Transverse colon (tissue), 4 donors: ENCODE data around the gene SORL1. TPM values are rescaled to one million over a fixed set of nuclear protein-coding genes. Genes with fewer than 3 reads are reported as not detected.

ENCODE experiments used
- DNase-seq: peaks from one replicate; pipeline ENCODE4 v3.0.0-alpha.2; 2019
- H3K27ac ChIP-seq, 4 donors: fragments of 200-600 bp; sonication (generic); 2 replicates each; pipeline ENCODE4 v1.5.1; 2016 to 2018; ENCODE audit warnings: inconsistent platforms in 4 of 4
- H3K27me3 ChIP-seq: fragments of 200-600 bp; sonication (generic); 2 replicates; pipeline ENCODE4 v1.5.1; 2017; ENCODE audit warnings: inconsistent platforms
- H3K36me3 ChIP-seq, 4 donors: fragments of 200-600 bp; sonication (generic); 2 replicates each; pipeline ENCODE4 v1.5.1; 2017 to 2019; ENCODE audit warnings: inconsistent platforms in 4 of 4
- H3K4me1 ChIP-seq, 4 donors: fragments of 200-600 bp; sonication (generic); 2 replicates each; pipeline ENCODE4 v1.5.1; 2017 to 2020; ENCODE audit warnings: inconsistent platforms in 4 of 4
- H3K4me3 ChIP-seq, 4 donors: fragments of 200-600 bp; sonication (generic); 1 replicate in 1 of 4; 2 replicates in 3 of 4; pipeline versions ENCODE4 v1.5.1 to v1.6.1; 2017 to 2019; ENCODE audit warnings: inconsistent platforms in 4 of 4
- H3K9me3 ChIP-seq, 2 donors: fragments of 200-600 bp; sonication (generic); 2 replicates each; pipeline ENCODE4 v1.5.1; 2017 to 2019; ENCODE audit warnings: inconsistent platforms in 2 of 2
- CTCF ChIP-seq, 5 experiments: fragments of 200-600 bp in 3 of 5; fragments of 450-650 bp in 2 of 5; sonication (generic) in 3 of 5; IDR thresholded peaks; 1 replicate in 2 of 5; 2 replicates in 3 of 5; pipeline ENCODE4 v1.5.1; 2016 to 2017; ENCODE audit warnings: antibody characterized with exemption in 5 of 5, inconsistent platforms in 3 of 5, mild to moderate bottlenecking in 2 of 5, moderate library complexity in 1 of 5
- EP300 ChIP-seq: sonication (generic); formaldehyde crosslinking; IDR thresholded peaks from one replicate; pipeline ENCODE4 v1.6.1; 2017; ENCODE audit warnings: antibody characterized with exemption, low read depth
- POLR2A ChIP-seq: fragments of 450-650 bp; IDR thresholded peaks from one replicate; pipeline ENCODE4 v1.6.1; 2016; ENCODE audit warnings: antibody characterized with exemption, mild to moderate bottlenecking, moderate library complexity
- POLR2AphosphoS5 ChIP-seq, 3 donors: sonication (generic); formaldehyde crosslinking; IDR thresholded peaks; one replicate each; pipeline ENCODE4 v1.6.1; 2016; ENCODE audit warnings: antibody characterized with exemption in 3 of 3
- WGBS, 2 donors: methylation state at CpG; one replicate each; pipeline ENCODE4 v1.1.5; 2018; ENCODE audit warnings: low coverage in 1 of 2; 5-methylcytosine and 5-hydroxymethylcytosine counted together
- in situ Hi-C, 4 donors: fragments of 200-750 bp; cut with MboI; loops; one replicate each; pipeline versions ENCODE4 v1.15.0 to v1.15.1; 2017; ENCODE audit warnings: low sequenced_read_pairs in 3 of 4, low pct_ligation_motif_present in 1 of 4, low pct_unique_long_range_greater_than_20kb in 1 of 4
- intact Hi-C: fragments of 100-400 bp; cut with DNase I; formaldehyde crosslinking; loops from one replicate; pipeline ENCODE4 v1.15.1; 2023; ENCODE audit warnings: low total_unique reads
- total RNA-seq, 4 donors: library from RNA; depleted of rRNA; stranded (reverse); fragments of >200 nt; gene quantifications; one replicate each; pipeline ENCODE4 v1.1.0, GENCODE V29; 2016

The SORL1 gene
- total RNA-seq, 4 donors from 2014 or later: 81.6 to 338 (median 129) TPM

- Histone ChIP-seq H3K9me3 (no peaks in the 10 kb centered on the region), H3K36me3 (no peaks in the 10 kb centered on the region), H3K27me3 (no peaks in the 10 kb centered on the region), H3K4me3 (no peak overlapping the region), H3K27ac (peak overlapping the region; percentile 79 to 90 (median 84)), H3K4me1 (peaks cover 13 to 64% (median 29%) of the 10 kb centered on the region in 4 donors)
- in situ Hi-C loops (no loop called here), intact Hi-C loops (no loop called here)
- TF ChIP-seq POLR2AphosphoS5 (IDR thresholded peaks at IDR 0.05): no peak
- TF ChIP-seq EP300: no peak
- no peak for TF ChIP-seq CTCF (IDR thresholded peaks at IDR 0.05)
- TF ChIP-seq POLR2A: no peak
- 74 to 80% methylated on average over 2 to 6 of the region's 6 CpGs for WGBS, 2 donors
- DNase-seq: no peak
These were observed 11.7 kb downstream of the SORL1 start for GRCh38 chr11:121463689-121464335.

GRCh38 chr11:121464352-121464946 lies 12.3 kb downstream of the SORL1 start:
- no peaks in the 10 kb centered on the region for H3K36me3 ChIP-seq
- no peaks in the 10 kb centered on the region for H3K9me3 ChIP-seq
- in situ Hi-C loops (no loop called here), intact Hi-C loops (no loop called here)
- WGBS, 2 donors: 43 to 62% methylated on average over 4 to 11 of the region's 11 CpGs
- no peak overlapping the region for H3K4me3 ChIP-seq
- H3K27ac ChIP-seq: peak overlapping the region; percentile 79 to 90 (median 84)
- peaks cover 13 to 58% (median 29%) of the 10 kb centered on the region in 4 donors for H3K4me1 ChIP-seq
- peak; percentile 51 for DNase-seq
- H3K27me3 ChIP-seq: no peaks in the 10 kb centered on the region
- TF ChIP-seq EP300 (no peak), POLR2AphosphoS5 (IDR thresholded peaks at IDR 0.05) (peak; percentile 14 to 46 (median 40))

GRCh38 chr11:121465709-121466062 lies 13.6 kb downstream of the SORL1 start:
- H3K27me3 ChIP-seq: no peaks in the 10 kb centered on the region
- H3K4me3 ChIP-seq: no peak overlapping the region
- peak; percentile 40 for DNase-seq
- 59% methylated on average over 8 of the region's 8 CpGs; no CpG with 5 or more reads in 1 of the 2 donors for WGBS, 2 donors
- intact Hi-C loops: no loop called here
- H3K27ac ChIP-seq: peak overlapping the region; percentile 79 to 90 (median 84)
- H3K4me1 ChIP-seq: peaks cover 13 to 57% (median 29%) of the 10 kb centered on the region in 4 donors
- in situ Hi-C loops: no loop called here
- no peak for TF ChIP-seq POLR2AphosphoS5 (IDR thresholded peaks at IDR 0.05)
- TF ChIP-seq CTCF (IDR thresholded peaks at IDR 0.05): no peak
- no peak for TF ChIP-seq EP300
- no peak for TF ChIP-seq POLR2A
- H3K9me3 ChIP-seq: no peaks in the 10 kb centered on the region
- H3K36me3 ChIP-seq: no peaks in the 10 kb centered on the region

GRCh38 chr11:121466063-121466794 lies 14.1 kb downstream of the SORL1 start:
- intact Hi-C loops (no loop called here), in situ Hi-C loops (no loop called here)
- H3K4me3 ChIP-seq: no peak overlapping the region
- H3K9me3 ChIP-seq: no peaks in the 10 kb centered on the region
- H3K27me3 ChIP-seq: no peaks in the 10 kb centered on the region
- peak overlapping the region; percentile 79 to 90 (median 84) for H3K27ac ChIP-seq
- H3K36me3 ChIP-seq: no peaks in the 10 kb centered on the region
- peak; percentile 65 to 82 (median 72) for TF ChIP-seq POLR2AphosphoS5 (IDR thresholded peaks at IDR 0.05)
- peak in 1 of 5 experiments; percentile 18 for TF ChIP-seq CTCF (IDR thresholded peaks at IDR 0.05)
- TF ChIP-seq EP300: peak; percentile 55
- peak; percentile 29 for TF ChIP-seq POLR2A
- 17% methylated on average over 8 of the region's 8 CpGs; no CpG with 5 or more reads in 1 of the 2 donors for WGBS, 2 donors
- DNase-seq: peak; percentile 95
- H3K4me1 ChIP-seq: peaks cover 13 to 57% (median 29%) of the 10 kb centered on the region in 4 donors
